Keratinocyte (primary cell): Measurements from ENCODE around the gene PDE4A. TPM values are rescaled to one million over a fixed set of nuclear protein-coding genes. Genes with fewer than 3 reads are reported as not detected.
"Not testable (repeated sequence)": the region's sequence is repeated elsewhere in the genome, so short reads cannot be mapped to it uniquely, and the experiment has no call there.

Experiments
- DNase-seq: peaks from one replicate; pipeline ENCODE4 v3.0.0-alpha.2; 2011; ENCODE audit warnings: low read depth, missing footprints, low spot score
- FAIRE-seq: peaks from 2 replicates; lab custom pipeline; 2011; peaks lifted over from hg19 to GRCh38; lab: Jason Lieb, UNC
- H2AFZ ChIP-seq: 2 replicates; pipeline ENCODE4 v1.6.0; 2012; ENCODE audit warnings: low read length, control low read depth, inconsistent platforms; ENCODE audit not compliant: control insufficient read depth
- H3K27ac ChIP-seq: 2 replicates; pipeline ENCODE4 v1.5.1; 2011; ENCODE audit warnings: low read length; ENCODE audit not compliant: control insufficient read depth, insufficient read depth
- H3K27me3 ChIP-seq: 3 replicates; pipeline ENCODE4 v1.6.0; 2011; ENCODE audit warnings: low read length; ENCODE audit not compliant: control insufficient read depth, insufficient read depth; ENCODE audit errors: extremely low read depth
- H3K36me3 ChIP-seq, 2 experiments: 2 replicates in 1 of 2; 3 replicates in 1 of 2; pipeline ENCODE4 v1.5.1; 2011; ENCODE audit warnings: low read length in 2 of 2, mild to moderate bottlenecking in 1 of 2; ENCODE audit not compliant: control insufficient read depth in 2 of 2, insufficient read depth in 2 of 2; ENCODE audit errors: extremely low read depth in 1 of 2
- H3K4me1 ChIP-seq: 3 replicates; pipeline ENCODE4 v1.5.1; 2011; ENCODE audit warnings: low read length; ENCODE audit not compliant: control insufficient read depth, insufficient read depth; ENCODE audit errors: extremely low read depth
- H3K4me2 ChIP-seq: 3 replicates; pipeline ENCODE4 v1.6.0; 2011; ENCODE audit warnings: low read depth, low read length; ENCODE audit not compliant: control insufficient read depth, insufficient read depth; ENCODE audit errors: extremely low read depth
- H3K4me3 ChIP-seq, 3 experiments: fragments of 200-600 bp in 1 of 3; sonication (generic) in 1 of 3; 2 replicates in 2 of 3; 3 replicates in 1 of 3; pipeline ENCODE4 v1.5.1; 2011 to 2016; ENCODE audit warnings: low read length in 3 of 3, mild to moderate bottlenecking in 3 of 3, control low read depth in 2 of 3, inconsistent platforms in 1 of 3, low read depth in 1 of 3, mixed read lengths in 1 of 3, mixed run types in 1 of 3, moderate library complexity in 1 of 3; ENCODE audit not compliant: control insufficient read depth in 2 of 3, insufficient read depth in 2 of 3; ENCODE audit errors: extremely low read depth in 1 of 3
- H3K79me2 ChIP-seq: 2 replicates; pipeline ENCODE4 v1.6.0; 2012; ENCODE audit warnings: low read length; ENCODE audit not compliant: control insufficient read depth, insufficient read depth
- H3K9ac ChIP-seq: 3 replicates; pipeline ENCODE4 v1.6.0; 2011; ENCODE audit warnings: low read length; ENCODE audit not compliant: control insufficient read depth, insufficient read depth; ENCODE audit errors: extremely low read depth
- H3K9me1 ChIP-seq: 3 replicates; pipeline ENCODE4 v1.6.0; 2011; ENCODE audit warnings: low read length; ENCODE audit not compliant: control insufficient read depth, insufficient read depth; ENCODE audit errors: extremely low read depth
- H3K9me3 ChIP-seq: 2 replicates; pipeline ENCODE4 v1.5.1; 2012; ENCODE audit warnings: low read depth, low read length; ENCODE audit not compliant: control insufficient read depth
- H4K20me1 ChIP-seq: 3 replicates; pipeline ENCODE4 v1.6.0; 2011; ENCODE audit warnings: low read length; ENCODE audit not compliant: control insufficient read depth, insufficient read depth; ENCODE audit errors: extremely low read depth
- EZH2 ChIP-seq: IDR thresholded peaks from one replicate; pipeline ENCODE4 v1.6.1; 2012; ENCODE audit warnings: inconsistent platforms, mild to moderate bottlenecking, low read length, moderate library complexity
- dilution Hi-C: fragments of 300-500 bp; cut with MboI; formaldehyde crosslinking; loops from one replicate; pipeline ENCODE4 v1.7.0; 2020; ENCODE audit warnings: low sequenced_read_pairs; ENCODE audit not compliant: extremely low pct_ligation_motif_present
- polyA plus RNA-seq, 5 experiments: library from polyadenylated mRNA; depleted of rRNA in 3 of 5; stranded (reverse) in 3 of 5; stranded (forward) in 1 of 5; unstranded in 1 of 5; fragments of >200 nt; gene quantifications; 1 replicate in 1 of 5; 2 replicates in 3 of 5; 3 replicates in 1 of 5; pipeline versions ENCODE4 v1.2.1 to v1.2.3, GENCODE V29; 2011 to 2012; ENCODE audit warnings: missing spikeins in 2 of 5, low read depth in 1 of 5, low replicate concordance in 1 of 5
- TF ChIP-seq, protein P1 (sequence below), 3 experiments: IDR thresholded peaks in 1 of 3; conservative IDR thresholded peaks in 1 of 3; optimal IDR thresholded peaks in 1 of 3; 2 replicates in 2 of 3; 3 replicates in 1 of 3; pipeline versions ENCODE3 to v1.5.1; 2011; ENCODE audit warnings: low read length in 3 of 3, mild to moderate bottlenecking in 3 of 3, moderate library complexity in 2 of 3, control low read depth in 1 of 3, inconsistent platforms in 1 of 3; ENCODE audit not compliant: insufficient read depth in 2 of 3; ENCODE audit errors: extremely low read depth in 1 of 3

The PDE4A gene
- polyA plus RNA-seq, 1 donor (not counting 4 experiments of a cell fraction or from before 2014, with no cell fraction given), result 0.09 TPM

DNA sequence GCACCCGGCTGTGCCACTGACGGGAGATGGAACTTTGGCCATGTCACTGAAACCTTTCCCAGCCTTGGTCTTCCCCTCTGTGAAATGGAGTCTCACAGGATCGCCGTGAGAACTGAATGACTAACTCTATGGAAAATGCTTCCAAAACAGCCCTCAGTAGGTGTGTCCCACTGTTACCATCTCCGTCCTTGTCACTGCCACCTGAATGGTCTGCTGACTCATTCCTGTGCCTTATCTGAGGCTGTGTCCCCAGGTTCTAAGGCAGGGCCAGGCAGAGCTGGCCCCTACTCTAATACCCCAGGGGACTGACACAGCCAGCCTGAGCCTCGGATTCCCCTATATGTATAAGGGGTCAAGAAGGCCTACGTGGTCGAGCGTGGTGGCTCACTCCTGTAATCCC, 21.5 kb upstream of the PDE4A start:
- H3K4me1 ChIP-seq, result peaks cover 17% of the 10 kb centered on the region
- no peak for TF ChIP-seq EZH2
- TF ChIP-seq, protein P1, sequence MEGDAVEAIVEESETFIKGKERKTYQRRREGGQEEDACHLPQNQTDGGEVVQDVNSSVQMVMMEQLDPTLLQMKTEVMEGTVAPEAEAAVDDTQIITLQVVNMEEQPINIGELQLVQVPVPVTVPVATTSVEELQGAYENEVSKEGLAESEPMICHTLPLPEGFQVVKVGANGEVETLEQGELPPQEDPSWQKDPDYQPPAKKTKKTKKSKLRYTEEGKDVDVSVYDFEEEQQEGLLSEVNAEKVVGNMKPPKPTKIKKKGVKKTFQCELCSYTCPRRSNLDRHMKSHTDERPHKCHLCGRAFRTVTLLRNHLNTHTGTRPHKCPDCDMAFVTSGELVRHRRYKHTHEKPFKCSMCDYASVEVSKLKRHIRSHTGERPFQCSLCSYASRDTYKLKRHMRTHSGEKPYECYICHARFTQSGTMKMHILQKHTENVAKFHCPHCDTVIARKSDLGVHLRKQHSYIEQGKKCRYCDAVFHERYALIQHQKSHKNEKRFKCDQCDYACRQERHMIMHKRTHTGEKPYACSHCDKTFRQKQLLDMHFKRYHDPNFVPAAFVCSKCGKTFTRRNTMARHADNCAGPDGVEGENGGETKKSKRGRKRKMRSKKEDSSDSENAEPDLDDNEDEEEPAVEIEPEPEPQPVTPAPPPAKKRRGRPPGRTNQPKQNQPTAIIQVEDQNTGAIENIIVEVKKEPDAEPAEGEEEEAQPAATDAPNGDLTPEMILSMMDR (optimal IDR thresholded peaks at IDR 0.05 in 1 of 3, IDR thresholded peaks at IDR 0.05 in 1 of 3, conservative IDR thresholded peaks at IDR 0.05 in 1 of 3; ENCODE audit: extremely low read depth in 1 of 3, insufficient read depth in 2 of 3, low read length in 3 of 3), result no peak
- FAIRE-seq (no peak), DNase-seq (no peak)
- H3K79me2 ChIP-seq, result peaks cover 75% of the 10 kb centered on the region
- H3K36me3 ChIP-seq, result peaks cover 23 to 35% of the 10 kb centered on the region in 2 experiments
- H3K27ac ChIP-seq, result no peak overlapping the region
- no peak overlapping the region for H2AFZ ChIP-seq
- H3K9ac ChIP-seq, result no peak overlapping the region
- H3K9me3 ChIP-seq, result no peaks in the 10 kb centered on the region
- no peak overlapping the region for H3K4me2 ChIP-seq
- H3K27me3 ChIP-seq, result no peaks in the 10 kb centered on the region
- dilution Hi-C loops, result no loop called here
- H4K20me1 ChIP-seq, result peaks cover 23% of the 10 kb centered on the region
- no peaks in the 10 kb centered on the region for H3K9me1 ChIP-seq
- H3K4me3 ChIP-seq, result no peak overlapping the region

DNA sequence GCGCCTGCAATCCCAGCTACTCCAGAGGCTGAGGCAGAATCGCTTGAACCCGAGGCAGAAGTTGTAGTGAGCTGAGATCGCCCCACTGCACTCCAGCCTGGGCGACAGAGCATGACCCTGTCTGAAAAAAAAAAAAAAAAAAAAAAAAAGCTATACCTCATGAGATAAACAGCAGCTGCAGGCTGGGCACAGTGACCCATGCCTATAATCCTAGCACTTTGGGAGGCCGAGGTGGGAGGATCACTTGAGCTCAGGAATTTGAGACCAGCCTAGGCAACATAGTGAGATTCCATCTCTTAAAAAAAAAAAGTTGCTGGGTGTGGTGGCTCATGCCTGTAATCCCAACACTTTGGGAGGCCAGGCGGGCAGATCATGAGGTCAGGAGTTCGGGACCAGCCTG, 21.0 kb upstream of the PDE4A start:
- DNase-seq, H3K27me3 ChIP-seq, H3K4me2 ChIP-seq, dilution Hi-C loops, H3K9ac ChIP-seq, H2AFZ ChIP-seq, FAIRE-seq, H3K9me1 ChIP-seq, H3K4me3 ChIP-seq, H3K9me3 ChIP-seq, H3K27ac ChIP-seq: not testable (repeated sequence)
- Histone ChIP-seq H4K20me1 (peaks cover 23% of the 10 kb centered on the region), H3K36me3 (peaks cover 23 to 32% of the 10 kb centered on the region in 2 experiments), H3K4me1 (peaks cover 21% of the 10 kb centered on the region), H3K79me2 (peaks cover 75% of the 10 kb centered on the region)

DNA sequence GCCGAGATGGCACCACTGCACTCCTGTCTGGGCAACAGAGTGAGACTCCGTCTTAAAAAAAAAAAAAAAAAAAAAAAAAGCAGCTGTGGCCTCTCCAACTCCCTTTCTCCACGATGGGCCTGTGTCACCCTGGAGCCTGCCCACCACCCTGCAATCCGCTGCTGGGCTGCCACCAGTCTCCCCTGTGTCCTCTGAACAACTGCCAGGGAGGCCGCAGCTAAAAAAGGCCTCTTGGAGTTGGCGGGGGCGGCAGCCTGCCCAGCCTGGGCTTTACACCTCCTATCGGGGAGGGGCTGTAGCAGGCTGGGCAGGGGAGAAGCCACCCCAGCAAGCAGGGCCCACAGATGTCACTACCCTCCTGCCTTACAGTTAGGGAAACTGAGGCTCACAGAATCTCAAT, 20.5 kb upstream of the PDE4A start:
- Histone ChIP-seq H3K9me1 (no peaks in the 10 kb centered on the region), H3K4me3 (no peak overlapping the region), H3K4me1 (peaks cover 25% of the 10 kb centered on the region), H4K20me1 (peaks cover 23% of the 10 kb centered on the region), H3K9ac (no peak overlapping the region), H3K9me3 (no peaks in the 10 kb centered on the region), H3K79me2 (peaks cover 75% of the 10 kb centered on the region), H3K27me3 (peaks cover 6% of the 10 kb centered on the region), H3K27ac (no peak overlapping the region), H3K4me2 (no peak overlapping the region), H2AFZ (no peak overlapping the region), H3K36me3 (peaks cover 21 to 30% of the 10 kb centered on the region in 2 experiments)
- FAIRE-seq (no peak), DNase-seq (no peak)
- TF ChIP-seq, protein P1 (optimal IDR thresholded peaks at IDR 0.05 in 1 of 3, IDR thresholded peaks at IDR 0.05 in 1 of 3, conservative IDR thresholded peaks at IDR 0.05 in 1 of 3; ENCODE audit: extremely low read depth in 1 of 3, insufficient read depth in 2 of 3, low read length in 3 of 3), result no peak
- no peak for TF ChIP-seq EZH2
- dilution Hi-C loops, result no loop called here
